GM21723 (cell line): ENCODE measurements around the gene EMD.
"Not testable (repeated sequence)": the region's sequence is repeated elsewhere in the genome, so short reads cannot be mapped to it uniquely, and the experiment has no call there.

Experiments
- ATAC-seq: cut with Tn5 transposase; IDR thresholded peaks from one replicate; pipeline ENCODE4 v1.9.1; 2021; ENCODE audit warnings: mild to moderate bottlenecking, moderate library complexity; ENCODE audit not compliant: unreplicated experiment

EMD gene

GRCh38 chrX:154389812-154390747, 11.0 kb downstream of the EMD start:
- peak; percentile 67 for ATAC-seq

- not testable (repeated sequence) for ATAC-seq
These were observed 17.3 kb downstream of the EMD start for GRCh38 chrX:154396363-154396762.

GRCh38 chrX:154396973-154397887, 18.1 kb downstream of the EMD start:
- ATAC-seq, result peak; percentile 53

- peak; percentile 70 for ATAC-seq
These were observed 19.0 kb downstream of the EMD start, which contains the start of gene RPL10 for GRCh38 chrX:154397888-154398667. Gene RPL10 (plus strand): TSS chrX:154398377. CDS start chrX:154398520, 143 bp downstream.

GRCh38 chrX:154398668-154399526, 19.8 kb downstream of the EMD start:
- peak; percentile 34 for ATAC-seq

GRCh38 chrX:154399527-154400368, 20.7 kb downstream of the EMD start:
- no peak for ATAC-seq

GRCh38 chrX:154400369-154400817, 21.3 kb downstream of the EMD start:
- not testable (repeated sequence) for ATAC-seq

GRCh38 chrX:154401045-154401799, 22.1 kb downstream of the EMD start:
- ATAC-seq, result no peak

GRCh38 chrX:154401918-154402621, 23.0 kb downstream of the EMD start:
- no peak for ATAC-seq

GRCh38 chrX:154402622-154403127, 23.6 kb downstream of the EMD start:
- no peak for ATAC-seq

- no peak for ATAC-seq
These were observed 24.1 kb downstream of the EMD start for GRCh38 chrX:154403192-154403591.

- ATAC-seq, result no peak
These were observed 24.8 kb downstream of the EMD start for GRCh38 chrX:154403858-154404257.

- ATAC-seq, result no peak
These were observed 25.6 kb downstream of the EMD start for GRCh38 chrX:154404625-154405192.

- peak; percentile 5 for ATAC-seq
These were observed 29.6 kb downstream of the EMD start for GRCh38 chrX:154408659-154409221.

GRCh38 chrX:154409222-154409871, 30.3 kb downstream of the EMD start, which contains the start of gene DNASE1L1:
Gene DNASE1L1 (minus strand): TSS chrX:154409254. CDS start chrX:154405568, 3,686 bp downstream.
- ATAC-seq, result peak; percentile 55

GRCh38 chrX:154411981-154412340, 32.9 kb downstream of the EMD start:
- peak; percentile 61 for ATAC-seq
